Activated CD4-positive, alpha-beta T cell treated with anti-CD3 and anti-CD28 coated beads, Interleukin-2, amount 50 U/mL, for 4 hours (primary cell): ENCODE data around the gene SMARCD1.

Source experiments
- DNase-seq, 2 experiments: peaks; one replicate each; pipeline ENCODE4 v3.0.0-alpha.2; 2020

SMARCD1 gene

GRCh38 chr12:50149311-50149710 lies 64.2 kb downstream of the SMARCD1 start:
- no peak for DNase-seq
